HFFc6 (cell line): Measurements from ENCODE around the gene CLDND2. TPM values are rescaled to one million over a fixed set of nuclear protein-coding genes. Genes with fewer than 3 reads are reported as not detected.

ENCODE experiments used
- DNase-seq: peaks from one replicate; pipeline ENCODE4 v3.0.0-alpha.2; 2018
- H3K27ac Mint-ChIP-seq: 2 replicates; pipeline ENCODE4 v1.8.0; 2020; ENCODE audit warnings: mild to moderate bottlenecking, mixed read lengths
- H3K27me3 Mint-ChIP-seq: 2 replicates; pipeline ENCODE4 v1.8.0; 2021; ENCODE audit warnings: mild to moderate bottlenecking, moderate library complexity, mixed read lengths; ENCODE audit not compliant: insufficient read depth
- H3K36me3 Mint-ChIP-seq: 2 replicates; pipeline ENCODE4 v1.8.0; 2021; ENCODE audit warnings: low read depth, mixed read lengths
- H3K4me1 Mint-ChIP-seq: 2 replicates; pipeline ENCODE4 v1.8.0; 2020; ENCODE audit warnings: low read depth, mixed read lengths
- H3K4me3 Mint-ChIP-seq: 2 replicates; pipeline ENCODE4 v1.8.0; 2020; ENCODE audit warnings: mild to moderate bottlenecking, moderate library complexity, mixed read lengths
- H3K9me3 Mint-ChIP-seq: 2 replicates; pipeline ENCODE4 v1.8.0; 2020; ENCODE audit warnings: mild to moderate bottlenecking, mixed read lengths
- CTCF ChIP-seq: fragments of 200-600 bp; sonication (generic); IDR thresholded peaks from 2 replicates; pipeline ENCODE4 v1.5.0; 2021; ENCODE audit warnings: antibody characterized with exemption, mild to moderate bottlenecking
- total RNA-seq, 6 experiments: library from RNA; stranded (reverse); fragmentation: NEBNext Ultra II Directional; extraction: Animal tissue kit (Norgen Biotek cat#: 25700); gene quantifications; 2 replicates in 1 of 6; 3 replicates in 5 of 6; pipeline ENCODE4 v1.2.3, GENCODE V29; 2021

Gene CLDND2
- total RNA-seq, 6 experiments from 2014 or later, result 0.60 to 2.3 (median 0.94) TPM

GRCh38 chr19:51337141-51337860 lies 31.5 kb downstream of the CLDND2 start:
- no peak for DNase-seq
- TF ChIP-seq CTCF, result no peak

GRCh38 chr19:51333836-51334460 lies 34.9 kb downstream of the CLDND2 start:
- H3K36me3 Mint-ChIP-seq, result peaks cover 12% of the 10 kb centered on the region
- H3K9me3 Mint-ChIP-seq, result peaks cover 18% of the 10 kb centered on the region; the same call in 1 of the 2 replicates
- no peak for TF ChIP-seq CTCF
- H3K4me1 Mint-ChIP-seq, result peaks cover 4% of the 10 kb centered on the region; the same call in 1 of the 2 replicates
- H3K4me3 Mint-ChIP-seq, result peak overlapping the region; percentile 26; the same call in 1 of the 2 replicates
- DNase-seq, result no peak
- no peaks in the 10 kb centered on the region; the same call in 1 of the 2 replicates for H3K27me3 Mint-ChIP-seq
- no peak overlapping the region for H3K27ac Mint-ChIP-seq

More at GRCh38 chr19:51337141-51337860, 31.5 kb downstream of the CLDND2 start:
- no peaks in the 10 kb centered on the region for H3K36me3 Mint-ChIP-seq
- H3K4me3 Mint-ChIP-seq, result no peak overlapping the region
- peaks cover 3% of the 10 kb centered on the region for H3K27me3 Mint-ChIP-seq
- H3K4me1 Mint-ChIP-seq, result peaks cover 15% of the 10 kb centered on the region
- no peak overlapping the region for H3K27ac Mint-ChIP-seq
- H3K9me3 Mint-ChIP-seq, result peaks cover 6% of the 10 kb centered on the region; the same call in 1 of the 2 replicates

GRCh38 chr19:51331716-51332115 lies 37.1 kb downstream of the CLDND2 start:
- peaks cover 12% of the 10 kb centered on the region for H3K36me3 Mint-ChIP-seq
- H3K4me3 Mint-ChIP-seq, result no peak overlapping the region
- no peak for DNase-seq

GRCh38 chr19:51331193-51331592 lies 37.6 kb downstream of the CLDND2 start:
- H3K4me3 Mint-ChIP-seq, result no peak overlapping the region
- H3K4me1 Mint-ChIP-seq, result no peaks in the 10 kb centered on the region
- H3K36me3 Mint-ChIP-seq, result peaks cover 12% of the 10 kb centered on the region
- peaks cover 2% of the 10 kb centered on the region; the same call in 1 of the 2 replicates for H3K27me3 Mint-ChIP-seq
- no peak for DNase-seq
- no peak overlapping the region for H3K27ac Mint-ChIP-seq
- no peak for TF ChIP-seq CTCF
- peaks cover 22% of the 10 kb centered on the region for H3K9me3 Mint-ChIP-seq

More at GRCh38 chr19:51331716-51332115, 37.1 kb downstream of the CLDND2 start:
- TF ChIP-seq CTCF, result no peak
- Mint-ChIP-seq H3K27me3 (peaks cover 2% of the 10 kb centered on the region; the same call in 1 of the 2 replicates), H3K9me3 (peaks cover 22% of the 10 kb centered on the region), H3K4me1 (no peaks in the 10 kb centered on the region), H3K27ac (no peak overlapping the region)

DNA sequence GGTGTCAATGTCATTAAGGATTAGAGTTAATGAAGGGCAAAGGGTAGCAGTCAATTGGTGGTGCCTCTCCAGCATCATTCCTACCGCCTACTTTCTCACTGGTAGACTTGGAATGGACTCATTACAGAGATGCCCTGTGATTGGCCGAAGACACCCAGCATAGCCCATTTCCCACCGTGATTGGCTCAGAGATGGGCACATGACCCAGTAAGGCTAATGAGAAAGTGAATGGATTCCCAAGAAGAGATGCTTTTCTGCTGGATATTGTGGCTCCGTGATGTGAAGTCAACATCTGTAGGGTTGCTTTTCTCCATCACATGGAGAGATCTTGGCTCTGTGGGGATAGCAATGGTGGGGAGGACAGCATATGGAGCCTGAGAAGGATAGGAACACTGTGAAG lies 38.4 kb downstream of the CLDND2 start:
- peaks cover 2% of the 10 kb centered on the region; the same call in 1 of the 2 replicates for H3K27me3 Mint-ChIP-seq
- no peaks in the 10 kb centered on the region for H3K4me1 Mint-ChIP-seq
- peaks cover 12% of the 10 kb centered on the region for H3K36me3 Mint-ChIP-seq
- no peak for TF ChIP-seq CTCF
- peaks cover 30% of the 10 kb centered on the region for H3K9me3 Mint-ChIP-seq
- DNase-seq, result no peak
- no peak overlapping the region for H3K27ac Mint-ChIP-seq
- H3K4me3 Mint-ChIP-seq, result no peak overlapping the region
